HG03520 (cell line): ENCODE results near the gene DMKN.
"Not testable (repeated sequence)": the region's sequence is repeated elsewhere in the genome, so short reads cannot be mapped to it uniquely, and the experiment has no call there.

ENCODE experiments used
- ATAC-seq: cut with Tn5 transposase; IDR thresholded peaks from one replicate; pipeline ENCODE4 v1.9.1; 2021; ENCODE audit warnings: mild to moderate bottlenecking, moderate library complexity; ENCODE audit not compliant: unreplicated experiment

The DMKN gene

GRCh38 chr19:35501684-35502083 is 11.8 kb downstream of the DMKN start:
- ATAC-seq: no peak

GRCh38 chr19:35500611-35501010 is 12.8 kb downstream of the DMKN start:
- ATAC-seq: no peak

GRCh38 chr19:35498984-35499527 is 14.4 kb downstream of the DMKN start:
- ATAC-seq: no peak

GRCh38 chr19:35498220-35498619 is 15.2 kb downstream of the DMKN start:
- ATAC-seq: no peak

GRCh38 chr19:35497406-35497805 is 16.0 kb downstream of the DMKN start:
- no peak for ATAC-seq

- no peak for ATAC-seq
These were observed 18.1 kb downstream of the DMKN start for GRCh38 chr19:35495107-35496064.

- no peak for ATAC-seq
These were observed 19.5 kb downstream of the DMKN start for GRCh38 chr19:35493971-35494370.

- ATAC-seq: no peak
These were observed 21.6 kb downstream of the DMKN start for GRCh38 chr19:35491836-35492360.

- no peak for ATAC-seq
These were observed 23.1 kb downstream of the DMKN start, which contains the start of gene KRTDAP for GRCh38 chr19:35490364-35490763. Gene KRTDAP (minus strand): TSS chr19:35490464. CDS start chr19:35490442, 22 bp downstream.

- ATAC-seq: no peak
These were observed 24.8 kb downstream of the DMKN start for GRCh38 chr19:35488677-35489076.

- no peak for ATAC-seq
These were observed 25.7 kb downstream of the DMKN start for GRCh38 chr19:35487656-35488182.

- ATAC-seq: no peak
These were observed 27.2 kb downstream of the DMKN start for GRCh38 chr19:35486268-35486708.

- no peak for ATAC-seq
These were observed 29.0 kb downstream of the DMKN start for GRCh38 chr19:35484252-35485036.

- no peak for ATAC-seq
These were observed 30.4 kb downstream of the DMKN start for GRCh38 chr19:35483089-35483488.

GRCh38 chr19:35478794-35479677 is 34.4 kb downstream of the DMKN start:
- no peak for ATAC-seq

GRCh38 chr19:35476149-35476548 is 37.3 kb downstream of the DMKN start:
- ATAC-seq: no peak

GRCh38 chr19:35474594-35474993 is 38.9 kb downstream of the DMKN start:
- not testable (repeated sequence) for ATAC-seq

- no peak for ATAC-seq
These were observed 39.3 kb downstream of the DMKN start for GRCh38 chr19:35474104-35474503.

- ATAC-seq: no peak
These were observed 41.5 kb downstream of the DMKN start for GRCh38 chr19:35471946-35472345.

GRCh38 chr19:35471075-35471474 is 42.4 kb downstream of the DMKN start:
- ATAC-seq: not testable (repeated sequence)
